Activated T-cell treated with anti-CD3 and anti-CD28 coated beads, Interleukin-2, amount 50 U/mL, for 48 hours (primary cell): ENCODE results near the gene RPL10A.
"Not testable (repeated sequence)": the region's sequence is repeated elsewhere in the genome, so short reads cannot be mapped to it uniquely, and the experiment has no call there.

Experiments used
- DNase-seq, 2 experiments: peaks; one replicate each; pipeline ENCODE4 v3.0.0-alpha.2; 2020

Gene RPL10A

DNA sequence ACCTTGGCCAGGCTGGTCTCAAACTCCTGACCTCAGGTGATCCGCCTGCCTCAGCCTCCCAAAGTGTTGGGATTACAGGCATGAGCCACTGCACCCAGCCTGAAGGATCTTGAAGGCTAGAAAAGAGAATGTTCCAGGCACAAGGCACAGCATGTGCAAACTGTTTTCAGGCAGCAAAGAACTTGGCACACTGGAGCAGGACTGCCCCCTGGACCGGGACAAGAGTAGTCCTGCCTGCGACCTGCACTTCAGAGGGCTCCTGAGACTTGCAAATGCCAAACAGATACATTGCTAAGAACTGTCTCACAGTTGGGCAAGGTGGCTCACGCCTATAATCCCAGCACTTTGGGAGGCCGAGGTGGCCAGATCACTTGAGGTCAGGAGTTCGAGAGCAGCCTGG is 47.7 kb downstream of the RPL10A start:
- DNase-seq: not testable (repeated sequence)

DNA sequence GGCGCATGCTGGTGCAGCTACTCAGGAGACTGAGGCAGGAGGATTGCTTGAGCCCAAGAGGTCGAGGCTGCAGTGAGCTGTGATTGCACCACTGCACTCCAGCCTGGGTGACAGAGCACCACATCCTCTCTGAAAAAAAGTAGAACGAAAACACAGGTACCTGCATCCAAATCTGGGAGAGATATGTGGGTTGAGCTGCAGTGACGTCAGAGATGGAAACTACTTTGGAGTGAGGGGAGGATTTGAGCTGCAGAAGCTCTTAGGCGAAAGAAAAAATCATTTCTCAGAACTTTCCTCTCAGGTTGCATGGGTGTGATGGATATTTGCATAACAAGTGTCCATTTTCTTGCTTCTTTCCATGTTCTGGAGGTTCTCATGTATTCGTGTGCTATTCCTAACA is 48.5 kb downstream of the RPL10A start:
- no peak for DNase-seq

DNA sequence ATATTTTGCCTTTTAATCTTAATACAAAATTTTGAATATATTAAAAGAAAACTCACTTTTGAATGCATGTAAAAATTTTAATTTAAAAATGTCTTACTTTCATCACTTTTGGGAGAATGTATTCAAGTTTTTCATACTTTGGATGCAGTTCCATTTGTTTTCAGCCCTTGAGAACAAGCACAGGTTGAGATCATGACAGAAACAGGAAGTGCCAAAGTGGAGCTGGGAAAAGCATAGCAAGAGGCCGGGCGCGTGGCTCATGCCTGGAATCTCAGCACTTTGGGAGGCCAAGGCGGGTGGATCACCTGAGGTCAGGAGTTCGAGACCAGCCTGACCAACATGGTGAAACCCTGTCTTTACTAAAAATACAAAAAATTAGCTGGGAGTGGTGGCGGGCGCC is 49.8 kb downstream of the RPL10A start:
- DNase-seq: not testable (repeated sequence)

DNA sequence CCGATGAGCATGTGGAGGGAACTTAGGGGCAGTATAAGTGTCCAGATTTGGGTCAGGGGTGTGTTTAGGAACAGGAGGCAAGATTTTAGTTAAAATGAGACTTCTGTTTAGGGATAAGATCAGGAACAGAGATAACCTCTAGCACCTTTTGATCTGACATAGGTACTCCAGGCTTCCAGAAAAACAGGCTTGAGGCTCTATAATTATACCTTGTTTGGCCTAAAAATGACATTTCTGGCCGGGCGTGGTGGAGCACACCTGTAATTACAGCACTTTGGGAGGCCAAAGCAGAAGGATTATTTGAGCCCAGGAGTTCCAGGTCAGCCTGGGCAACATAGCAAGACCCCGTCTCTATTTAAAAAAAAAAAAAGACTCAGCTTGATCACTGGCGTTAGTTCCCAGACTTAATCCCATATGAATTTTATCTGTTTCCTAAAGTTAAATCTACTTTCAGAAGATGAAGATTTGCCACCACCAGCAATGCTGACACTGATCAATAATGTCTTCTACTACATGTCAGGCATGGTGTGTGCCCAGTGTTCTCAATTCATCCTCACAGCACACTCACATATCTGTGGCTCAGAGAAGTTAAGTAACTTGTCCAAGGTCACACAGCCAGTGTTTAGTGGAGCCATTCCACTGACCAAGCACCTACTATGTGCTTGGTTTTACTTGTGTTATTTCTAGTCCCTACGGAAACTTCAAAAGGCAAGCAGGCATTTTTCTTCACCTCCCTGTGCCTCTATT is 50.5 kb downstream of the RPL10A start:
- no peak for DNase-seq

DNA sequence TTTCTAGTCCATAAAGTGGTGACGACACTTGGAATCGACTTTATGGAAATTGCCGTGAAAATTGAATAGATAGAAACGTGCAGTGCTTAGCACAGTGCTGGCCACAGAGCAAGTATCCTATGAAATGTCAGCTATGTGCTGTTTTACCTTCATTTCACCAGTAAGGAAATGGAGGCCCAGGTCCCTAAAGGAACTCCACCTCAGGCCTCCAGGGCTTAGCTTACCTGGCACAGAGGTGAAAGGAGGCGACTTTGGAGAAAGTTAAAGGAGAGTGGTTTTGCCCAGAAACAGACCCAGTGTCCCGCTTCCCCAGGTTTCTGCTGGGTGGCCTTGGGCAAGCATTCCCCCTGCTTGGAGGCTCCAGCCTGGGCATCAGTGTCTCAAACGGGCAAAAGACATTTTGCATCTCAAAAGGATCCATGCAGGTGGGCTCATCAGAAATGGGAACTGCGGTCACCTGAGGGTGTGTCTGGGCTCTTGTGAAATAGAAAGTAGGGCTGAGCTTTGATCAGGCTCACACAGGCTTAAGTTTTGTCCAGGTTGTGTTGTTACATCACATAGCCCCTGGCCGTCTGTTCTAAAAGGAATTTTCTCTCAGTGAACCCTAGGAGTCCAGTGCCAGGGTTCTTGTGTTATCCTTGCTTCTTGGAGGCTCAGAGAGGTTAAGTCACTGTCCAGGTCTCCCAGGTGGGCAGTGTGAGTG is 51.3 kb downstream of the RPL10A start:
- no peak for DNase-seq
